GM06990 (cell line): ENCODE results near the gene CYSRT1.

Source experiments
- DNase-seq: peaks from one replicate; pipeline ENCODE4 v3.0.0-alpha.2; 2011; ENCODE audit not compliant: insufficient read length; ENCODE audit errors: extremely low read depth
- H3K27me3 ChIP-seq: replicated peaks from 2 replicates; pipeline ENCODE4 v1.6.0; 2011; ENCODE audit warnings: low read length; ENCODE audit not compliant: control insufficient read depth, insufficient read depth
- H3K36me3 ChIP-seq: 2 replicates; pipeline ENCODE4 v1.5.1; 2011; ENCODE audit warnings: low read length; ENCODE audit not compliant: control insufficient read depth, insufficient read depth
- H3K4me3 ChIP-seq: replicated peaks from 2 replicates; pipeline ENCODE4 v1.5.1; 2011; ENCODE audit warnings: low read depth, mild to moderate bottlenecking, control low read depth, low read length
- CTCF ChIP-seq: IDR thresholded peaks from 2 replicates; pipeline ENCODE4 v1.5.1; 2011; ENCODE audit warnings: low read length, control low read depth, mild to moderate bottlenecking, inconsistent platforms; ENCODE audit not compliant: insufficient read depth, poor library complexity, severe bottlenecking

Gene CYSRT1

GRCh38 chr9:137211532-137211931, 13.4 kb upstream of the CYSRT1 start:
- Histone ChIP-seq H3K27me3 (no peaks in the 10 kb centered on the region), H3K36me3 (peaks cover 15% of the 10 kb centered on the region), H3K4me3 (no peak overlapping the region)
- no peak for DNase-seq
- TF ChIP-seq CTCF = no peak

GRCh38 chr9:137212520-137212919, 12.5 kb upstream of the CYSRT1 start:
- no peak overlapping the region for H3K4me3 ChIP-seq
- peaks cover 15% of the 10 kb centered on the region for H3K36me3 ChIP-seq
- no peak for TF ChIP-seq CTCF
- DNase-seq = no peak
- no peaks in the 10 kb centered on the region for H3K27me3 ChIP-seq

GRCh38 chr9:137213160-137214060, 11.6 kb upstream of the CYSRT1 start:
- Histone ChIP-seq H3K4me3 (no peak overlapping the region), H3K36me3 (peaks cover 15% of the 10 kb centered on the region)
- TF ChIP-seq CTCF = peak; percentile 5

GRCh38 chr9:137214620-137215019, 10.4 kb upstream of the CYSRT1 start:
- Histone ChIP-seq H3K4me3 (no peak overlapping the region), H3K27me3 (no peaks in the 10 kb centered on the region), H3K36me3 (peaks cover 10% of the 10 kb centered on the region)
- DNase-seq = no peak
- no peak for TF ChIP-seq CTCF

More at GRCh38 chr9:137213160-137214060, 11.6 kb upstream of the CYSRT1 start:
- DNase-seq = no peak
- H3K27me3 ChIP-seq = no peaks in the 10 kb centered on the region

GRCh38 chr9:137215196-137215986, 9.6 kb upstream of the CYSRT1 start:
- no peak for TF ChIP-seq CTCF
- peaks cover 10% of the 10 kb centered on the region for H3K36me3 ChIP-seq
- DNase-seq = no peak

More at GRCh38 chr9:137215196-137215986, 9.6 kb upstream of the CYSRT1 start:
- Histone ChIP-seq H3K27me3 (no peaks in the 10 kb centered on the region), H3K4me3 (no peak overlapping the region)
